Adrenal gland (tissue), 12 donors: ENCODE measurements around the gene LNPEP. TPM values are rescaled to one million over a fixed set of nuclear protein-coding genes. Genes with fewer than 3 reads are reported as not detected.
A peak's percentile ranks its signal among the peaks of the same experiment; 100 is the strongest.

ENCODE experiments used
- DNase-seq, 7 donors: peaks; one replicate each; pipeline ENCODE4 v3.0.0-alpha.2; 2019 to 2020
- H3K27ac ChIP-seq, 5 donors: fragments of 200-600 bp; sonication (generic) in 4 of 5; 1 replicate in 3 of 5; 2 replicates in 2 of 5; pipeline versions ENCODE4 v1.5.1 to v1.8.0; 2016 to 2020; ENCODE audit warnings: mild to moderate bottlenecking in 1 of 5
- H3K27me3 ChIP-seq: fragments of 200-600 bp; 2 replicates; pipeline ENCODE4 v1.8.0; 2021
- H3K36me3 ChIP-seq, 2 donors: fragments of 200-600 bp; replicated peaks in 1 of 2; 1 replicate in 1 of 2; 2 replicates in 1 of 2; pipeline versions ENCODE4 v1.5.1 to v1.8.0; 2018 to 2022
- H3K4me1 ChIP-seq, 2 donors: fragments of 200-600 bp; replicated peaks in 1 of 2; 1 replicate in 1 of 2; 2 replicates in 1 of 2; pipeline versions ENCODE4 v1.5.1 to v1.8.0; 2018 to 2021
- H3K4me3 ChIP-seq, 4 donors: fragments of 200-600 bp; sonication (generic) in 3 of 4; one replicate each; pipeline ENCODE4 v1.5.1; 2016 to 2018
- H3K9me3 ChIP-seq, 3 donors: fragments of 200-600 bp; sonication (generic) in 1 of 3; replicated peaks in 1 of 3; 1 replicate in 2 of 3; 2 replicates in 1 of 3; pipeline versions ENCODE4 v1.5.1 to v1.8.0; 2016 to 2021
- POLR2A ChIP-seq, 2 donors: fragments of 450-650 bp; IDR thresholded peaks; one replicate each; pipeline ENCODE4 v1.6.1; 2017; ENCODE audit warnings: antibody characterized with exemption in 2 of 2, mild to moderate bottlenecking in 2 of 2, moderate library complexity in 1 of 2
- WGBS, 4 donors: extraction: QIAGEN DNeasy Blood & Tissue Kit in 2 of 4; methylation state at CpG; one replicate each; pipeline versions ENCODE4 v1.1.5 to v1.1.7; 2013 to 2017; 5-methylcytosine and 5-hydroxymethylcytosine counted together
- intact Hi-C, 2 donors: fragments of 100-400 bp; cut with DNase I; formaldehyde crosslinking; loops; one replicate each; pipeline versions ENCODE4 v1.14.1 to v1.15.0; 2022 to 2023
- polyA plus RNA-seq, 3 donors: library from polyadenylated mRNA; stranded (reverse); fragments of 200-250 nt in 2 of 3; fragments of 350-450 nt in 1 of 3; fragmentation: Illumina TruSeq in 1 of 3; extraction: RNeasy Lipid Tissue Mini Kit (QIAGEN cat#74804) in 1 of 3; gene quantifications; one replicate each; pipeline ENCODE4 v1.2.3, GENCODE V29; 2013 to 2014
- total RNA-seq, 9 donors: library from RNA; depleted of rRNA in 4 of 9; stranded (reverse); fragments of >200 nt in 4 of 9; fragments of 120-200 nt in 1 of 9; fragmentation: NEBNext Ultra II Directional in 1 of 9; extraction: Animal tissue kit (Norgen Biotek cat#: 25700) in 1 of 9; gene quantifications; one replicate each; pipeline versions ENCODE4 v1.1.0 to v1.2.4, GENCODE V29; 2013 to 2023
- TF ChIP-seq, protein P1 (sequence below), 6 experiments: fragments of 450-650 bp in 4 of 6; fragments of 200-600 bp in 2 of 6; sonication (generic) in 1 of 6; IDR thresholded peaks; 1 replicate in 5 of 6; 2 replicates in 1 of 6; pipeline versions ENCODE4 v1.5.1 to v1.8.0; 2016 to 2021; ENCODE audit warnings: antibody characterized with exemption in 6 of 6, mild to moderate bottlenecking in 2 of 6, moderate library complexity in 1 of 6
- donor health status: healthy with polysubstance abuse.
- donor health status: Bipolar disorder and iron deficiency.
- donor health status: DM: yes; HTN: yes; CAD: no.
- donor health status: DM: no; HTN: no; CAD: no.
- donor health status: DM: no; HTN: no; CAD: no.
- donor health status: DM: yes; HTN: yes; CAD: no.

The LNPEP gene
- total and polyA plus RNA-seq, 12 donors: 2.3 to 35.4 (median 20.8) TPM

DNA sequence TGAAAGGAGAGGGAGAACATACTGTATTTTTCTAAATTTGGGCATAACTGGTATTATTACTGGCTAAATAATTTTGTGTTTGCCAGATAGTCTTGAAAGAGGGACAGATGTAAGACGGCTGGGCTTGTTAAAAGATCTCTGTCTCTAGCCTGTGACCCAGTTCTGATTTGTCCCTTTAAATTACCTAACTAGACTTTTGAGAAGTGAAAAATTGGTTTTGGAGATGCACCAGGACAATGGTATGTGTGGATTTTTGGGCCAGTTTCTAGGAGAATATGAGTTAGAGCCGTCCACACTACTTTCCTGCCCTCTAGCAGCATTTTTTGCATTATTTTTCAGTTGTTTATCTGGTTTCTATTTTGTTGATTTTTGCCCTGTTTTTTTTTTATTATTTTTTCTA, 33.5 kb downstream of the LNPEP start:
- Histone ChIP-seq H3K36me3 (no peaks in the 10 kb centered on the region), H3K4me3 (no peak overlapping the region), H3K27me3 (no peaks in the 10 kb centered on the region), H3K9me3 (no peaks in the 10 kb centered on the region), H3K27ac (peak overlapping the region in 3 of 5 donors; percentile 19 to 30 (median 22)), H3K4me1 (peaks cover 23 to 51% of the 10 kb centered on the region in 2 donors)
- intact Hi-C loops: no loop called here
- TF ChIP-seq, protein P1, sequence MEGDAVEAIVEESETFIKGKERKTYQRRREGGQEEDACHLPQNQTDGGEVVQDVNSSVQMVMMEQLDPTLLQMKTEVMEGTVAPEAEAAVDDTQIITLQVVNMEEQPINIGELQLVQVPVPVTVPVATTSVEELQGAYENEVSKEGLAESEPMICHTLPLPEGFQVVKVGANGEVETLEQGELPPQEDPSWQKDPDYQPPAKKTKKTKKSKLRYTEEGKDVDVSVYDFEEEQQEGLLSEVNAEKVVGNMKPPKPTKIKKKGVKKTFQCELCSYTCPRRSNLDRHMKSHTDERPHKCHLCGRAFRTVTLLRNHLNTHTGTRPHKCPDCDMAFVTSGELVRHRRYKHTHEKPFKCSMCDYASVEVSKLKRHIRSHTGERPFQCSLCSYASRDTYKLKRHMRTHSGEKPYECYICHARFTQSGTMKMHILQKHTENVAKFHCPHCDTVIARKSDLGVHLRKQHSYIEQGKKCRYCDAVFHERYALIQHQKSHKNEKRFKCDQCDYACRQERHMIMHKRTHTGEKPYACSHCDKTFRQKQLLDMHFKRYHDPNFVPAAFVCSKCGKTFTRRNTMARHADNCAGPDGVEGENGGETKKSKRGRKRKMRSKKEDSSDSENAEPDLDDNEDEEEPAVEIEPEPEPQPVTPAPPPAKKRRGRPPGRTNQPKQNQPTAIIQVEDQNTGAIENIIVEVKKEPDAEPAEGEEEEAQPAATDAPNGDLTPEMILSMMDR (IDR thresholded peaks at IDR 0.05): no peak
- TF ChIP-seq POLR2A (IDR thresholded peaks at IDR 0.05): no peak
- DNase-seq: no peak
- 24 to 29% (median 27%) methylated on average over 2 of the region's 2 CpGs for WGBS, 4 donors

DNA sequence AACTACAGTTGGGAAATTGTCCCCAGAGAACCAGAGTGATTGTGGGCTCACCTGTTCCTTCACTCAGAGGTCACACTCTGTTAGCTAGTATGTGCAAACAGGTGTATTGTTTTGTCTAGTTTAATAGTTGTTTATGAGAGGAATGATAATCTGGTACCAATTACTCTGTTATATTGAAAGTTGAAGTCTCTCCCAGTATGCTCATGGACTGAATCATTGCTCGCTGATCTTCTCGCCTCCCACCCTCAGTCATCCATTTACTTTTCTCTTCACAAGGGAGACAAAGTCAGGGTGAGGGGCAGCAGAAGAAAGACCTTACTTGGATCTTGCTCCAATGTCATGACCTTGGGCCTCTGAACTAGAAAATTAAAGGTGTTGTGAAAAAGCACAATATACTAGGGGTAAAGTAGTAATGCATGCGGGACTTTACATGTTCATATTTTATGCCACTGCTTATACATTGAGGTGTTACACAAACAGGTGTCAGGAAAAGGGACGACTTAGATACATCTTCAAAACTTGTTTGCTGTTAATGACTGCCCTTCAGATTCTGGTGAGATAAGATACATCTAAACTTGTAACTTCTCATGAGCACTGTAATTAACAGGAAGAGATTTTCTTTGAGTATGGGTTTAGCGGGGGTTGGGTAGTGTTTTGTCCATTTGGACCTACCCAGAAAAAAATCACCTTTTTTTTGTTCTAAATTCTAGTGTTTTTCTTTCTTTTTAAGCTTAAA, 36.9 kb downstream of the LNPEP start:
- H3K9me3 ChIP-seq: no peaks in the 10 kb centered on the region
- no peaks in the 10 kb centered on the region for H3K36me3 ChIP-seq
- peaks cover 17 to 48% of the 10 kb centered on the region in 2 donors for H3K4me1 ChIP-seq
- no peak overlapping the region for H3K4me3 ChIP-seq
- no peak overlapping the region for H3K27ac ChIP-seq
- H3K27me3 ChIP-seq: no peaks in the 10 kb centered on the region
- TF ChIP-seq, protein P1 (IDR thresholded peaks at IDR 0.05): no peak
- no peak for TF ChIP-seq POLR2A (IDR thresholded peaks at IDR 0.05)
- DNase-seq: no peak
- intact Hi-C loops: no loop called here
- 89 to 95% (median 94%) methylated on average over 5 of the region's 5 CpGs for WGBS, 4 donors

DNA sequence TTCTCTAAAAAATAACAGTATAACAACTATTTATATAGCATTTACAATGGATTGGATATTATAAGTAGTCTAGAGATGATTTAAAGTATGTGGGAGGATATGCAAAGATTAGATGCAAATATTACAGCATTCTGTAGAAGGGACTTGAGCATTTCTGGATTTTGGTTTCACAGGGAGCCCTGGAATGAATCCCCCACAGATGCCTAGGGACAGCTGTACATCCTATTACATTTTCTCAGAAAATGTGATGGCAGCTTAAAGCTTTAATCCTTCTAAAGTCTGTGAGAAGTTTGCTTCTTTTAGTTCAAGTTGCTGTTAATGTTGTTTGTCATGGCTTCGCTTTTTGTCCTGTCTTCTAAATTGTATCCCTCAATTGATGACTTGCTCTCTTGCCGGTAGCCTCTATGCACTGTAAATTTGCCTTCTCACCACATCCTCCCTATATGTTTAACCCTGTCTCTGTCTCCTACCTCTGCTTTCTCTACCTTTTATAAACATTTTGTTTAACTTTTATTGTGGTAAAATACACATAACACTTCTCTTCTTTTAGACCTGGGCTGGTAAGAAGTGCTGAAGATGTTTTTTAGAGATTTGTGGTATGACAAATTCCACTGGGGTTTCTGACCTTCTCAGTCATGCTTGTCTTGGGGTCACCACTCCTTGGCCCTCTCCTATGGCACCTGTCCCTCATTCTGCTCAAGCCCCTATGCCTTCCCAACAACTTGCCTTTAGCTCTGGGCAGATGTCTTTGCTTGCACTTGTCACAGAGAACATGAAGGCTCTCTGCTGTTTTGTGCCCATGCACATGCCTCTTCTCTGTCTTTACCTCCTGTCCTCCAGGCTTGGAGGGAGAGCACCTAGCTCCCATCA, 37.9 kb downstream of the LNPEP start:
- intact Hi-C loops: no loop called here
- no peak for DNase-seq
- 87 to 92% (median 91%) methylated on average over 2 of the region's 2 CpGs for WGBS, 4 donors
- Histone ChIP-seq H3K36me3 (no peaks in the 10 kb centered on the region), H3K27ac (no peak overlapping the region), H3K4me1 (peaks cover 7 to 38% of the 10 kb centered on the region in 2 donors), H3K4me3 (no peak overlapping the region), H3K9me3 (no peaks in the 10 kb centered on the region), H3K27me3 (no peaks in the 10 kb centered on the region)
- TF ChIP-seq POLR2A (IDR thresholded peaks at IDR 0.05): no peak
- TF ChIP-seq, protein P1 (IDR thresholded peaks at IDR 0.05): no peak

DNA sequence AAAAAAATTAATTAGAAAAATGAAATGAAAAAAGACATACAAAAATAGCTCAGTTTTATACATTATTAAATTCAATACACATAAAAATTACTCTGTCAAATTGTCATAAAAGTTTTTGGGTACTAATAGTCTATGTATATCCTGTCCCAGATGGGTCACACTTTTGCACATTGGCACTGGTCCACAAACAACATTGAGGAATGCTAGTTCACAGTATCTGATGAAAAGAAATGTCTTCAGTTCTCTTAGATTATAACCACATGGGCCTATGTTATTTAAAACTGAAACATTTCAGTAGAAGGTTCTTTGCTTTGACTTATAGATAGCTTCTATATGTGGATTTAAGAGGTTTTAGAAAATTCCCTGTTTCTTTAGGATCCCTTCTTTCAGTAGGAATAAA, 39.8 kb downstream of the LNPEP start:
- TF ChIP-seq POLR2A (IDR thresholded peaks at IDR 0.05): no peak
- TF ChIP-seq, protein P1 (IDR thresholded peaks at IDR 0.05): no peak
- no peak overlapping the region for H3K27ac ChIP-seq
- peaks cover 0 to 7% of the 10 kb centered on the region in 2 donors for H3K36me3 ChIP-seq
- H3K4me1 ChIP-seq: peaks cover 0 to 23% of the 10 kb centered on the region in 2 donors
- intact Hi-C loops: no loop called here
- no peak overlapping the region for H3K4me3 ChIP-seq
- H3K27me3 ChIP-seq: no peaks in the 10 kb centered on the region
- no peaks in the 10 kb centered on the region for H3K9me3 ChIP-seq
- no peak for DNase-seq
